Peyer's patch (tissue), 4 donors: ENCODE measurements around the gene DEAF1. TPM values are rescaled to one million over a fixed set of nuclear protein-coding genes. Genes with fewer than 3 reads are reported as not detected.

Experiments used
- DNase-seq, 3 donors: peaks; one replicate each; pipeline ENCODE4 v3.0.0-alpha.2; 2017 to 2019
- H3K27ac ChIP-seq, 4 donors: fragments of 200-600 bp; sonication (generic); one replicate each; pipeline ENCODE4 v1.5.1; 2016 to 2019
- H3K27me3 ChIP-seq, 2 donors: fragments of 200-600 bp; sonication (generic); one replicate each; pipeline ENCODE4 v1.5.1; 2019
- H3K36me3 ChIP-seq, 3 donors: fragments of 200-600 bp; sonication (generic); one replicate each; pipeline ENCODE4 v1.5.1; 2016 to 2019
- H3K4me1 ChIP-seq, 4 donors: fragments of 200-600 bp; sonication (generic); one replicate each; pipeline ENCODE4 v1.5.1; 2016 to 2019
- H3K4me3 ChIP-seq, 4 donors: fragments of 200-600 bp; sonication (generic); 1 replicate in 3 of 4; 2 replicates in 1 of 4; pipeline ENCODE4 v1.5.1; 2016 to 2019; ENCODE audit warnings: mild to moderate bottlenecking in 1 of 4
- H3K9me3 ChIP-seq, 4 donors: fragments of 200-600 bp; sonication (generic); one replicate each; pipeline ENCODE4 v1.5.1; 2016 to 2019; ENCODE audit warnings: mild to moderate bottlenecking in 1 of 4
- POLR2A ChIP-seq, 2 donors: fragments of 450-650 bp; IDR thresholded peaks; one replicate each; pipeline ENCODE4 v1.5.1; 2017; ENCODE audit warnings: antibody characterized with exemption in 2 of 2, mild to moderate bottlenecking in 2 of 2, moderate library complexity in 2 of 2
- total RNA-seq, 4 donors: library from RNA; depleted of rRNA; stranded (reverse); fragments of >200 nt; gene quantifications; one replicate each; pipeline ENCODE4 v1.1.0, GENCODE V29; 2016
- TF ChIP-seq, protein P1 (sequence below), 6 experiments: fragments of 450-650 bp in 4 of 6; fragments of 200-600 bp in 2 of 6; sonication (generic) in 1 of 6; IDR thresholded peaks; one replicate each; pipeline ENCODE4 v1.5.1; 2017 to 2019; ENCODE audit warnings: antibody characterized with exemption in 6 of 6, mild to moderate bottlenecking in 3 of 6, moderate library complexity in 1 of 6

Gene DEAF1
- total RNA-seq, 4 donors from 2014 or later: 14.9 to 56.2 (median 47.0) TPM

DNA sequence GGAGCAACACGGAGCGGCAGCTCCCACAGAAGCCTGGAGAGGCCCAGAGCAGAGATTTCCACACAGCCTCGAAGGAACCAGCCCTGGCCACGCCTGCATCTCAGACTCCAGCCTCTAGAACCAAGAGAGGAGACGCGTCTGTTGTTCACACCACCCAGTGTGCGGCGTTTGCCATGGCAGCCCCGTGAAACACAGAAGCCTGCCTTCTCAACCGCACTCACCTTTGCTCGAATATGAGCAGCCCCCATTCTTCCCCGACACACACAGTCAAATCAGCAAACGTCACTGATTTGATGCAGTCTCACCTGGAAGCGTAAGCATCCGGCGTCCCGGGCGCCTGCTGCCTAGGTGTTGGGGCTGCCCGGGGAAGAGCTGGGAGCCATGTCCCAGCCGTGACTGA is 38.0 kb upstream of the DEAF1 start:
- no peak for DNase-seq
- Histone ChIP-seq H3K4me3 (no peak overlapping the region), H3K9me3 (no peaks in the 10 kb centered on the region), H3K27me3 (no peaks in the 10 kb centered on the region), H3K27ac (no peak overlapping the region), H3K4me1 (peaks cover 0 to 5% (median 0%) of the 10 kb centered on the region in 4 donors), H3K36me3 (no peaks in the 10 kb centered on the region)
- TF ChIP-seq, protein P1, sequence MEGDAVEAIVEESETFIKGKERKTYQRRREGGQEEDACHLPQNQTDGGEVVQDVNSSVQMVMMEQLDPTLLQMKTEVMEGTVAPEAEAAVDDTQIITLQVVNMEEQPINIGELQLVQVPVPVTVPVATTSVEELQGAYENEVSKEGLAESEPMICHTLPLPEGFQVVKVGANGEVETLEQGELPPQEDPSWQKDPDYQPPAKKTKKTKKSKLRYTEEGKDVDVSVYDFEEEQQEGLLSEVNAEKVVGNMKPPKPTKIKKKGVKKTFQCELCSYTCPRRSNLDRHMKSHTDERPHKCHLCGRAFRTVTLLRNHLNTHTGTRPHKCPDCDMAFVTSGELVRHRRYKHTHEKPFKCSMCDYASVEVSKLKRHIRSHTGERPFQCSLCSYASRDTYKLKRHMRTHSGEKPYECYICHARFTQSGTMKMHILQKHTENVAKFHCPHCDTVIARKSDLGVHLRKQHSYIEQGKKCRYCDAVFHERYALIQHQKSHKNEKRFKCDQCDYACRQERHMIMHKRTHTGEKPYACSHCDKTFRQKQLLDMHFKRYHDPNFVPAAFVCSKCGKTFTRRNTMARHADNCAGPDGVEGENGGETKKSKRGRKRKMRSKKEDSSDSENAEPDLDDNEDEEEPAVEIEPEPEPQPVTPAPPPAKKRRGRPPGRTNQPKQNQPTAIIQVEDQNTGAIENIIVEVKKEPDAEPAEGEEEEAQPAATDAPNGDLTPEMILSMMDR (IDR thresholded peaks at IDR 0.05): no peak
- no peak for TF ChIP-seq POLR2A (IDR thresholded peaks at IDR 0.05)

DNA sequence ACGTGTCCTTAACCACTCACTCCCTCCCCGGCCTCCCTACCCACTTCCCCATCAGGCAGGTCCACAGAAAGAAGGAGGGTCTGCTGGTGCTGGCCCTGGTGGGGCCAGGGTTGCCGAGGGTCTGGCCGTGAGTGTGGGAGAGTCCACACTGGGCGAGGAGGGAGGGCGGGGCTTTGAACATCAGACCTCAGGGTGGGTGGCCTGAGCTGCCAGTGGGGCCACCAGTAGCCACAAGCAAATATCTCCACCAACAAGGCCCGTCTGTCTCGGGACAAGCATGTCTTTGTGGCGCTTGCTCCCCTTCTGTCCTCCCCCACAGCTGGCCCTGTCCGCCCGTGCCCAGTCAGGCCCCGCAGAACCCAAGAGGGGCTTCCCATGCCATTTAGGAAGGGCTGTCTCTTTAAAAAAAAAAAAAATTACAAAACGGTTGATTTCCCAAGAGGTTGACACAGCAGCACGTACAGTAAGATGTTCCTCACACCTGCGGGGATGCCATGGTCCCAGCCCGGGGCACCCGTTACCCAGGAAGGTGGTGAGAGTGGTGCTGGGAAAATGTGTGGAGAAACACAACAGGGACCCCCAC is 34.6 kb upstream of the DEAF1 start:
- no peak for TF ChIP-seq POLR2A (IDR thresholded peaks at IDR 0.05)
- TF ChIP-seq, protein P1 (IDR thresholded peaks at IDR 0.05): no peak
- Histone ChIP-seq H3K27ac (no peak overlapping the region), H3K27me3 (no peaks in the 10 kb centered on the region), H3K9me3 (no peaks in the 10 kb centered on the region), H3K36me3 (peaks cover 0 to 5% (median 0%) of the 10 kb centered on the region in 3 donors), H3K4me3 (no peak overlapping the region), H3K4me1 (peaks cover 3 to 39% (median 16%) of the 10 kb centered on the region in 4 donors)
- no peak for DNase-seq

DNA sequence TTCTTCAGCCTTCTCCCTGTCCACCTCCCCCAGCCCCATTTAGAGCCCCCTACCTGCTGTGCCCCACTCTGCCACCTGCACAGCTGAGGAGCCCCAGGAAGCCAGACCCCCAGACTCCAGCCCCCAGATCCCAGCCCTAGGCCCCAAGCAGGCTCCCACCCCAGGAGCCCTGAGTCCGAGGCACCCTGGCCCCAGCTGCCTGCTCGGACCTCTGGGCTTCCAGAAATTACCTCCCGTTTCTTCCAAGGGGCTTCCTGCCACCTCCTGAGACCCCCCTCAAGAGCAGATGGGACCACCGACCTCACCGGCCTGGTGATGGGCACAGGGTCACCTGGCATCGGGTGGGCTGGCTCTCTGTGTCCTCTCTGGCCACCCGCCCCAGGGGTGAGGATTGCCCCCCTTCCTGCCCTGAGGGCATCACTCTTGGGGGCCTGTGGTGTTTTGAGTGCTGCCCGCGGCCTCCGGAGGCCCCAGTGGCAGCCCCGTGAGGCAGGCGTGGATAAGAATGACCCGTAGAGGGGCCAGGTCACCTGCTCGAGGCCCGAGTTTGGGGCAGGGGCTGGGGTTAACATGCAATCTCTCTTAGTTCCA is 34.0 kb upstream of the DEAF1 start:
- Histone ChIP-seq H3K9me3 (no peaks in the 10 kb centered on the region), H3K4me3 (no peak overlapping the region), H3K4me1 (peaks cover 3 to 44% (median 16%) of the 10 kb centered on the region in 4 donors), H3K27me3 (no peaks in the 10 kb centered on the region), H3K36me3 (peaks cover 0 to 11% (median 0%) of the 10 kb centered on the region in 3 donors), H3K27ac (peak overlapping the region in 1 of 4 donors; percentile 61)
- no peak for TF ChIP-seq POLR2A (IDR thresholded peaks at IDR 0.05)
- TF ChIP-seq, protein P1 (IDR thresholded peaks at IDR 0.05): no peak
- no peak for DNase-seq

DNA sequence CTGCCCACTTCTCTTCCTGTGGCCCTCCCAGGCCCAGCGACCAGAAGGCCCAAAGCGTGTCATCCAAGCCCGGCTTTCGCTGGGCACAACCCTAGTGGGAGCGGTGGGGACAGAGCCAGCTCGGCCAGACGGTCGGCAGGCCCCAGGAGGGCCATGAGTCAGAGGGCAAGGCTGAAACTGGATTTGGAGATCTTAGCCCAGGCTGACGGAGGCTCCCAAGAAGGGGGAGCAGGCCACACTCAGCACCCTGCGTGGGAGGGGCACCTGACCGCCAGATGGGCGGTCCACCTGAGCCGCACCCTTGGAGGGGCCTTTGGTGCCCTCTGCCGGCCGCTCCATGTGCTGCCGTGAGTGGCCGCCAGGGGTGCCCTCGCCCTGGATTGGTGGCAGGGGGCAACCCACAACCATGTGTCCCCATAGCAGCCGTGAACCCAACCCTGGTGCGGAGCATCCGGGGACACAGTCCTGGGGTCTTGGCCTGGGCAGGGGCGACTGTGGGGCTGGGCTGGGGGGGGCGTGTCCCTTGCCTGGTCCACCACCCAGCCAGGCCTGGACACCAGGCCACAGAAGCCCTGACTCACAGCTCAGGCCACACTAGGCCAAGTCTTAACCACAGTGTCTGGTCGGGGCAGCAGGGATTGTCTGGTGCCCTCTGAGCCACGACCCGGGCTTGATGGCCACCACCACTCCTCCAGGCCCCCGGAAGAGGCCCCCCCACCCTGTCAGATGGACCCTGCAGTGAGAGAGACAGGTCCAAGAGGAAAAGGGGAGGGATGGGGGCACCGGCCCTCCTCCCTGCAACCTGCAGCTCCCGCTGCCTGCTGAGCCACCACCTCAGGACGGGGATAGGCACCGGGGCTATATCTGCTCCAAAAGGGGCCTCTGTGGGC is 33.1 kb upstream of the DEAF1 start:
- DNase-seq: peak; percentile 84 to 93 (median 92)
- no peak for TF ChIP-seq POLR2A (IDR thresholded peaks at IDR 0.05)
- TF ChIP-seq, protein P1 (IDR thresholded peaks at IDR 0.05): peak; percentile 95 to 99 (median 99)
- Histone ChIP-seq H3K27ac (peak overlapping the region in 1 of 4 donors; percentile 61), H3K27me3 (no peaks in the 10 kb centered on the region), H3K9me3 (no peaks in the 10 kb centered on the region), H3K4me1 (peaks cover 3 to 52% (median 16%) of the 10 kb centered on the region in 4 donors), H3K4me3 (no peak overlapping the region), H3K36me3 (peaks cover 0 to 12% (median 0%) of the 10 kb centered on the region in 3 donors)

DNA sequence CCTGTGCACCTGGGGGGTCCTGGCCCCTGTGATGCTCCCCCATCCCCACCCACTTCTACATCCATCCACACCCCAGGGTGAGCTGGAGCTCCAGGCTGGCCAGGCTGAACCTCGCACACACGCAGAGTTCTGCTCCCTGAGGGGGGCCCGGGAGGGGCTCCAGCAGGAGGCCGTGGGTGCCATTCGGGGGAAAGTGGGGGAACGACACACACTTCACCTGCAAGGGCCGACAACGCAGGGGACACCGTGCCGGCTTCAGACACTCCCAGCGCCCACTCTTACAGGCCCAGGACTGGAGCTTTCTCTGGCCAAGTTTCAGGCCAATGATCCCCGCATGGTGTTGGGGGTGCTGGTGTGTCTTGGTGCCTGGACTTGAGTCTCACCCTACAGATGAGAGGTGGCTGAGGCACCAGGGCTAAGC is 32.3 kb upstream of the DEAF1 start:
- no peak for DNase-seq
- peak overlapping the region in 1 of 4 donors; percentile 78 for H3K27ac ChIP-seq
- H3K36me3 ChIP-seq: peaks cover 0 to 12% (median 0%) of the 10 kb centered on the region in 3 donors
- TF ChIP-seq, protein P1 (IDR thresholded peaks at IDR 0.05): no peak
- TF ChIP-seq POLR2A (IDR thresholded peaks at IDR 0.05): no peak
- H3K27me3 ChIP-seq: peaks cover 0 to 3% of the 10 kb centered on the region in 2 donors
- H3K4me1 ChIP-seq: peaks cover 3 to 61% (median 18%) of the 10 kb centered on the region in 4 donors
- no peak overlapping the region for H3K4me3 ChIP-seq
- H3K9me3 ChIP-seq: no peaks in the 10 kb centered on the region
